WERI-Rb-1 (cell line): ENCODE measurements around the gene SCYL3.
"Not testable (repeated sequence)": the region's sequence is repeated elsewhere in the genome, so short reads cannot be mapped to it uniquely, and the experiment has no call there.

Experiments
- DNase-seq: peaks from one replicate; pipeline ENCODE4 v3.0.0-alpha.2; 2020
- H3K27ac ChIP-seq: fragments of 250-450 bp; sonication (Bioruptor Pico); 2 replicates; pipeline ENCODE4 v1.5.1; 2020; ENCODE audit warnings: mild to moderate bottlenecking, moderate library complexity
- H3K27me3 ChIP-seq: fragments of 250-450 bp; sonication (Bioruptor Pico); 2 replicates; pipeline ENCODE4 v1.5.1; 2021; ENCODE audit warnings: mild to moderate bottlenecking, low read depth, moderate library complexity; ENCODE audit not compliant: insufficient read depth, severe bottlenecking
- H3K36me3 ChIP-seq: fragments of 250-450 bp; sonication (Bioruptor Pico); 2 replicates; pipeline ENCODE4 v1.5.1; 2020; ENCODE audit warnings: mild to moderate bottlenecking, moderate library complexity
- H3K4me3 ChIP-seq: 2 replicates; pipeline ENCODE4 v1.5.1; 2011; ENCODE audit warnings: low read depth, mild to moderate bottlenecking, control low read depth, low read length
- H3K9me3 ChIP-seq: fragments of 250-450 bp; sonication (Bioruptor Pico); 2 replicates; pipeline ENCODE4 v1.5.1; 2021; ENCODE audit warnings: mild to moderate bottlenecking, moderate library complexity; ENCODE audit not compliant: severe bottlenecking
- CTCF ChIP-seq: IDR thresholded peaks from 2 replicates; pipeline ENCODE4 v1.5.1; 2011; ENCODE audit warnings: low read depth, mild to moderate bottlenecking, control low read depth, inconsistent platforms, low read length

SCYL3 gene

DNA sequence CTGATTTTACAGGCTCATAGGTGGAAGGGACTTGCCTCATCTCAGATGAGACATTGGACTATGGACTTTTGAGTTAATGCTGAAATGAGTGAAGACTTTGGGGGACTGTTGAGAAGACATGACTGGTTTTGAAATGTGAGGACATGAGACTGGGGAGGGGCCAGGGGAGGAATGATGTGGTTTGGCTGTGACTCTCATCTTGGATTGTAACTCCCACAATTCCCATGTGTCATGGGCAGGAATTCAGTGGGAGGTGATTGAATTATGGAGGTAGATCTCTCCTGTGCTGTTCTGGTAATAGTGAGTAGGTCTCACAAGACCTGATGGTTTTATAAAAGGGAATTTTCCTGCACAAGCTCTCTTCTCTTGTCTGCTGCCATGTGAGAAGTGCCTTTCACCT lies 20.8 kb downstream of the SCYL3 start:
- Histone ChIP-seq H3K9me3 (no peaks in the 10 kb centered on the region), H3K27ac (no peak overlapping the region), H3K27me3 (no peaks in the 10 kb centered on the region), H3K4me3 (no peak overlapping the region), H3K36me3 (no peaks in the 10 kb centered on the region)
- TF ChIP-seq CTCF, result no peak
- DNase-seq, result no peak

DNA sequence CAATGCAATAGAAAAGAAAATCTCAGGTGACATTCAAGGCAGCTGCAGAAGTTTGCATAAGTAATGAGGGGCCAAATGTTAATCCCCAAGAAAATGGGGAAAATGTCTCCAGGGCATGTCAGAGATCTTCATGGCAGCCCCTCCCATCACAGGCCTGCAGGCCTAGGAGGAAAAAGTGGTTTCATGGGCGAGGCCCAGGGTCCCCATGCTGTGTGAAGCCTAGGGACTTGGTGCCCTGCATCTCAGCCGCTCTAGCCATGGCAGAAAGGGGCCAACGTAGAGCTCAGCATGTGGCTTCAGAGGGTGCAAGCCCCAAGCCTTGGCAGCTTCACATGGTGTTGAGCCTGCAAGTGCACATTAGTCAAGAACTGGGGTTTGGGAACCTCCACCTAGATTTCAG lies 21.7 kb downstream of the SCYL3 start:
- not testable (repeated sequence) for H3K36me3 ChIP-seq

GRCh38 chr1:169869426-169869825 lies 24.3 kb downstream of the SCYL3 start:
- H3K27ac ChIP-seq, result no peak overlapping the region
- DNase-seq, result no peak
- TF ChIP-seq CTCF, result no peak
- H3K36me3 ChIP-seq, result no peaks in the 10 kb centered on the region
- no peak overlapping the region for H3K4me3 ChIP-seq
- no peaks in the 10 kb centered on the region for H3K27me3 ChIP-seq
- H3K9me3 ChIP-seq, result no peaks in the 10 kb centered on the region

More for the DNA sequence above, 21.7 kb downstream of the SCYL3 start:
- not testable (repeated sequence) for H3K4me3 ChIP-seq, H3K27ac ChIP-seq, H3K9me3 ChIP-seq, DNase-seq, H3K27me3 ChIP-seq

GRCh38 chr1:169868978-169869377 lies 24.7 kb downstream of the SCYL3 start:
- Histone ChIP-seq H3K4me3 (no peak overlapping the region), H3K36me3 (no peaks in the 10 kb centered on the region), H3K27me3 (no peaks in the 10 kb centered on the region), H3K9me3 (no peaks in the 10 kb centered on the region), H3K27ac (no peak overlapping the region)
- no peak for TF ChIP-seq CTCF
- no peak for DNase-seq

DNA sequence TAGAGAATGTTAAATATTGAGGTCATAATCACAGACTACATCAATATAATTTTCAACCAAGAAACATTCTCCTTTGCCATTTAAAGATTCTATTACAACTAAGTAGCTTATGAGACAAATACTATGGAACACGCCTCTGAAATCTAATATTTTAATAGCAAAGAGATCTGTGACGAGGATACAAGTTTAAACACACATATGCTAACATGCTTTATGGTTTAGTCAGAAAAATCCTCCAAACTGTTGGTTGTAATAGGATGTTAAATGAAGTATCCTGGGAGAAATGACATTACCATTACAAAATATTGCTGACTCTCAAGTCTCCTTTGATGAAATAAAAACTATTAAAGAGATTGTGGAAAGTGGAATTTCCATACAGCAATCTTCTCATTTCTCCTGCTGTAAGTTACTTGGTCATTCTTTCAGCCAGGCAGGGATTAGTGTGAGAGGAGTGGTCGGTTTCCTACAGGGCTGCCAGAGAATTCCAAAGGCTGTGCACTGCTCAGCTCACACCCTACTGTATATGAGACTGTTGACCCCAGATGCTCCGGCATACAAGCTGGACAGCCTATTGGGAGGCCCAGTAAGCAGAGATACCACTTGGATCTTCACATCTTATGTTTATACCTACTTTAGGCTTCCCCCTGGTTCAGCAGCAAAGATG lies 26.6 kb downstream of the SCYL3 start:
- no peak for TF ChIP-seq CTCF
- DNase-seq, result no peak
- no peaks in the 10 kb centered on the region for H3K9me3 ChIP-seq
- H3K4me3 ChIP-seq, result no peak overlapping the region
- no peaks in the 10 kb centered on the region for H3K27me3 ChIP-seq
- H3K27ac ChIP-seq, result no peak overlapping the region
- H3K36me3 ChIP-seq, result no peaks in the 10 kb centered on the region

- Histone ChIP-seq H3K9me3 (no peaks in the 10 kb centered on the region), H3K27me3 (no peaks in the 10 kb centered on the region), H3K4me3 (no peak overlapping the region), H3K27ac (no peak overlapping the region), H3K36me3 (no peaks in the 10 kb centered on the region)
- no peak for DNase-seq
- no peak for TF ChIP-seq CTCF
These were observed 27.1 kb downstream of the SCYL3 start for GRCh38 chr1:169866577-169866976.

DNA sequence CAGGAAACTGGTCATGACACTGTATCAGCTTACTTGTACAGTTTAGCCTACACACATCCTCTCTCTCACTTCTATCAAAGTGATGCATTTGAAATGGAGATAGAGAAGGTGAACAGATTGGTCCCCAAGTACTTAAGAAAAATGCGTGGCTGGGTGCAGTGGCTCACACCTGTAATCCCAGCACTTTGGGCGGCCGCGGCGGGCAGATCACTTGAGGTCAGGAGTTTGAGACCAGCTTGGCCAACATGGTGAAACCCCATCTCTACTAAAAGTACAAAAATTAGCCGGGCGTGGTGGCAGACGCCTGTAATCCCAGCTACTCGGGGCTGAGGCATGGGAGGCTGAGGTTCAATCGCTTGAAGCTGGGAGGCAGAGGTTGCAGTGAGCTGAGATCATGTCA lies 29.2 kb downstream of the SCYL3 start:
- H3K27me3 ChIP-seq, H3K4me3 ChIP-seq, DNase-seq, H3K36me3 ChIP-seq, H3K9me3 ChIP-seq, H3K27ac ChIP-seq: not testable (repeated sequence)
